GM10847 (cell line): Measurements from ENCODE around the gene CALHM1.

ENCODE experiments used
- POLR2A ChIP-seq: IDR thresholded peaks from 2 replicates; pipeline ENCODE4 v1.6.1; 2011; ENCODE audit not compliant: insufficient read length; ENCODE audit errors: extremely low read depth

The CALHM1 gene

GRCh38 chr10:103448746-103449145 is 10.0 kb downstream of the CALHM1 start:
- no peak for TF ChIP-seq POLR2A

- TF ChIP-seq POLR2A, result no peak
Observed at GRCh38 chr10:103447187-103447586, 11.5 kb downstream of the CALHM1 start.

- TF ChIP-seq POLR2A, result no peak
Observed at GRCh38 chr10:103445767-103446567, 12.7 kb downstream of the CALHM1 start.

GRCh38 chr10:103445366-103445765 is 13.3 kb downstream of the CALHM1 start:
- no peak for TF ChIP-seq POLR2A

GRCh38 chr10:103444478-103444877 is 14.2 kb downstream of the CALHM1 start:
- no peak for TF ChIP-seq POLR2A

GRCh38 chr10:103443475-103444185 is 15.1 kb downstream of the CALHM1 start:
- no peak for TF ChIP-seq POLR2A

- no peak for TF ChIP-seq POLR2A
Observed at GRCh38 chr10:103442031-103442461, 16.7 kb downstream of the CALHM1 start.

GRCh38 chr10:103441611-103442010 is 17.1 kb downstream of the CALHM1 start:
- no peak for TF ChIP-seq POLR2A

- no peak for TF ChIP-seq POLR2A
Observed at GRCh38 chr10:103441206-103441605, 17.5 kb downstream of the CALHM1 start.

- no peak for TF ChIP-seq POLR2A
Observed at GRCh38 chr10:103440416-103440815, 18.3 kb downstream of the CALHM1 start.

GRCh38 chr10:103439776-103440175 is 18.9 kb downstream of the CALHM1 start:
- TF ChIP-seq POLR2A, result no peak

- no peak for TF ChIP-seq POLR2A
Observed at GRCh38 chr10:103433858-103434257, 24.8 kb downstream of the CALHM1 start.

GRCh38 chr10:103431902-103432301 is 26.8 kb downstream of the CALHM1 start:
- no peak for TF ChIP-seq POLR2A

- TF ChIP-seq POLR2A, result no peak
Observed at GRCh38 chr10:103429647-103430046, 29.1 kb downstream of the CALHM1 start.

- TF ChIP-seq POLR2A, result no peak
Observed at GRCh38 chr10:103428989-103429643, 29.6 kb downstream of the CALHM1 start.

GRCh38 chr10:103427866-103428265 is 30.8 kb downstream of the CALHM1 start:
- TF ChIP-seq POLR2A, result no peak
